ENCODE measurements around the gene SRRM3.

DNA sequence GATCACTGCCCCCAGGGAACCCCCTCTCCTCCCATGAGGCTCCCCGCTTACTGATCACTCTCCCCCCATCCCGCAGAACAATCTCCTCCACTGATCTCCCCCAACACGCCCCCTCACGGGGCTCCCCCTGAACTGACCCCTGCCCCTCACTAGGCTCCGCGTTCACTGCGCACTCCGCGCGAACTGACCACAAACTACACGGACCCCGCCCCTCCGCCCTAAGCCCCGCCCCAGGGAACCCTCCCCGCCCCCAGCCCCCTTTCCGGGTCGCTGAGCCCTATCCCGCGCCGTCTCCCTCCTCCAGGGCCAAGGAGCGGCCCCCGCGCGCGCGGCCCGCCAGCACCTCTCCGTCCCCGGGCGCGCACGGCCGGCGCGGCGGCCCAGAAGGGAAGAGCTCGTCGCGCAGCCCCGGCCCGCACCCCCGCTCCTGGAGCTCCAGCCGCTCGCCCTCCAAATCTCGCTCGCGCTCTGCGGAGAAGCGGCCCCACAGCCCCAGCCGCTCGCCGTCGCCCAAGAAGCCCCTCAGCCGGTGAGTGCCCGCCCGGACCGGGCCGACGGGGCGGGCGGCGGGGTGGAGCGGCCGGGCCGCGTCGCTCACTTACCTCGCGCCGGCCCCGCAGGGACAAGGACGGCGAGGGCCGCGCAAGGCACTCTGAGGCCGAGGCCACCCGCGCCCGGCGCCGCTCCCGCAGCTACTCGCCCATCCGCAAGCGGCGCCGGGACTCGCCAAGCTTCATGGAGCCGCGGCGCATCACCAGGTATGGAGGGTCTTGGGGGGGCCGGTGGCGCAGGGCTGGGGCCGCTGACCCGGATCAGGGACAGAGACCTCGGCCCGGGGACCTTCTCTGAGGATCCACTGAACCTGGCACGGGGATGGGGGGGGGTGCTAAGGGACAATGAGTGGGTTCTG, 80.9 kb downstream of the SRRM3 start:
- TF ChIP-seq, protein P1, sequence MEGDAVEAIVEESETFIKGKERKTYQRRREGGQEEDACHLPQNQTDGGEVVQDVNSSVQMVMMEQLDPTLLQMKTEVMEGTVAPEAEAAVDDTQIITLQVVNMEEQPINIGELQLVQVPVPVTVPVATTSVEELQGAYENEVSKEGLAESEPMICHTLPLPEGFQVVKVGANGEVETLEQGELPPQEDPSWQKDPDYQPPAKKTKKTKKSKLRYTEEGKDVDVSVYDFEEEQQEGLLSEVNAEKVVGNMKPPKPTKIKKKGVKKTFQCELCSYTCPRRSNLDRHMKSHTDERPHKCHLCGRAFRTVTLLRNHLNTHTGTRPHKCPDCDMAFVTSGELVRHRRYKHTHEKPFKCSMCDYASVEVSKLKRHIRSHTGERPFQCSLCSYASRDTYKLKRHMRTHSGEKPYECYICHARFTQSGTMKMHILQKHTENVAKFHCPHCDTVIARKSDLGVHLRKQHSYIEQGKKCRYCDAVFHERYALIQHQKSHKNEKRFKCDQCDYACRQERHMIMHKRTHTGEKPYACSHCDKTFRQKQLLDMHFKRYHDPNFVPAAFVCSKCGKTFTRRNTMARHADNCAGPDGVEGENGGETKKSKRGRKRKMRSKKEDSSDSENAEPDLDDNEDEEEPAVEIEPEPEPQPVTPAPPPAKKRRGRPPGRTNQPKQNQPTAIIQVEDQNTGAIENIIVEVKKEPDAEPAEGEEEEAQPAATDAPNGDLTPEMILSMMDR (IDR thresholded peaks at IDR 0.05 in 2 of 3, conservative IDR thresholded peaks at IDR 0.05 in 1 of 3; ENCODE audit: borderline replicate concordance in 1 of 3, insufficient read depth in 1 of 3, low read depth in 2 of 3, low read length in 2 of 3), result no peak
- no peak for TF ChIP-seq EZH2 (IDR thresholded peaks at IDR 0.05)
- peak; percentile 46 for TF ChIP-seq POLR2A (IDR thresholded peaks at IDR 0.05; ENCODE audit: borderline replicate concordance, extremely low read depth, insufficient read depth, insufficient read length)
- no peak for TF ChIP-seq ELF1 (IDR thresholded peaks at IDR 0.05; ENCODE audit: borderline replicate concordance, low read depth)
- TF ChIP-seq POLR2AphosphoS5 (IDR thresholded peaks at IDR 0.05; ENCODE audit: low read depth, low read length), result peak; percentile 86
- no peak for TF ChIP-seq ZNF274 (IDR thresholded peaks at IDR 0.05; ENCODE audit: low read depth, low read length)
- TF ChIP-seq SP1 (IDR thresholded peaks at IDR 0.05; ENCODE audit: low read depth), result no peak
- TF ChIP-seq CBX3 (IDR thresholded peaks at IDR 0.05; ENCODE audit: low read depth), result no peak
- TF ChIP-seq JUND (IDR thresholded peaks at IDR 0.05), result no peak
- TF ChIP-seq SIN3A (IDR thresholded peaks at IDR 0.05; ENCODE audit: low read depth), result no peak
- TF ChIP-seq, protein P2, sequence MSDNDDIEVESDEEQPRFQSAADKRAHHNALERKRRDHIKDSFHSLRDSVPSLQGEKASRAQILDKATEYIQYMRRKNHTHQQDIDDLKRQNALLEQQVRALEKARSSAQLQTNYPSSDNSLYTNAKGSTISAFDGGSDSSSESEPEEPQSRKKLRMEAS (IDR thresholded peaks at IDR 0.05), result no peak
- TF ChIP-seq TCF7L2 (IDR thresholded peaks at IDR 0.05; ENCODE audit: borderline replicate concordance, extremely low read depth, insufficient read depth, insufficient read length), result no peak
- no peak for TF ChIP-seq EZH2phosphoT487 (IDR thresholded peaks at IDR 0.05; ENCODE audit: borderline replicate concordance)
- TF ChIP-seq, protein P3, sequence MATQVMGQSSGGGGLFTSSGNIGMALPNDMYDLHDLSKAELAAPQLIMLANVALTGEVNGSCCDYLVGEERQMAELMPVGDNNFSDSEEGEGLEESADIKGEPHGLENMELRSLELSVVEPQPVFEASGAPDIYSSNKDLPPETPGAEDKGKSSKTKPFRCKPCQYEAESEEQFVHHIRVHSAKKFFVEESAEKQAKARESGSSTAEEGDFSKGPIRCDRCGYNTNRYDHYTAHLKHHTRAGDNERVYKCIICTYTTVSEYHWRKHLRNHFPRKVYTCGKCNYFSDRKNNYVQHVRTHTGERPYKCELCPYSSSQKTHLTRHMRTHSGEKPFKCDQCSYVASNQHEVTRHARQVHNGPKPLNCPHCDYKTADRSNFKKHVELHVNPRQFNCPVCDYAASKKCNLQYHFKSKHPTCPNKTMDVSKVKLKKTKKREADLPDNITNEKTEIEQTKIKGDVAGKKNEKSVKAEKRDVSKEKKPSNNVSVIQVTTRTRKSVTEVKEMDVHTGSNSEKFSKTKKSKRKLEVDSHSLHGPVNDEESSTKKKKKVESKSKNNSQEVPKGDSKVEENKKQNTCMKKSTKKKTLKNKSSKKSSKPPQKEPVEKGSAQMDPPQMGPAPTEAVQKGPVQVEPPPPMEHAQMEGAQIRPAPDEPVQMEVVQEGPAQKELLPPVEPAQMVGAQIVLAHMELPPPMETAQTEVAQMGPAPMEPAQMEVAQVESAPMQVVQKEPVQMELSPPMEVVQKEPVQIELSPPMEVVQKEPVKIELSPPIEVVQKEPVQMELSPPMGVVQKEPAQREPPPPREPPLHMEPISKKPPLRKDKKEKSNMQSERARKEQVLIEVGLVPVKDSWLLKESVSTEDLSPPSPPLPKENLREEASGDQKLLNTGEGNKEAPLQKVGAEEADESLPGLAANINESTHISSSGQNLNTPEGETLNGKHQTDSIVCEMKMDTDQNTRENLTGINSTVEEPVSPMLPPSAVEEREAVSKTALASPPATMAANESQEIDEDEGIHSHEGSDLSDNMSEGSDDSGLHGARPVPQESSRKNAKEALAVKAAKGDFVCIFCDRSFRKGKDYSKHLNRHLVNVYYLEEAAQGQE (IDR thresholded peaks at IDR 0.05; ENCODE audit: low read depth), result no peak

Measured in HCT116 (cell line).